IPS-18c (cell line): ENCODE results near the gene CCER1.

ENCODE experiments used
- H3K4me3 ChIP-seq: 2 replicates; pipeline ENCODE4 v1.7.0; 2013; ENCODE audit warnings: low read depth, mild to moderate bottlenecking, low read length, moderate library complexity; ENCODE audit not compliant: insufficient read depth
- H3K9me3 ChIP-seq: one replicate; pipeline ENCODE4 v1.6.1; 2013; ENCODE audit warnings: mild to moderate bottlenecking, low read length, moderate library complexity; ENCODE audit not compliant: control insufficient read depth, insufficient read depth

Gene CCER1

GRCh38 chr12:90943255-90943654, 11.7 kb downstream of the CCER1 start:
- H3K4me3 ChIP-seq = no peak overlapping the region

DNA sequence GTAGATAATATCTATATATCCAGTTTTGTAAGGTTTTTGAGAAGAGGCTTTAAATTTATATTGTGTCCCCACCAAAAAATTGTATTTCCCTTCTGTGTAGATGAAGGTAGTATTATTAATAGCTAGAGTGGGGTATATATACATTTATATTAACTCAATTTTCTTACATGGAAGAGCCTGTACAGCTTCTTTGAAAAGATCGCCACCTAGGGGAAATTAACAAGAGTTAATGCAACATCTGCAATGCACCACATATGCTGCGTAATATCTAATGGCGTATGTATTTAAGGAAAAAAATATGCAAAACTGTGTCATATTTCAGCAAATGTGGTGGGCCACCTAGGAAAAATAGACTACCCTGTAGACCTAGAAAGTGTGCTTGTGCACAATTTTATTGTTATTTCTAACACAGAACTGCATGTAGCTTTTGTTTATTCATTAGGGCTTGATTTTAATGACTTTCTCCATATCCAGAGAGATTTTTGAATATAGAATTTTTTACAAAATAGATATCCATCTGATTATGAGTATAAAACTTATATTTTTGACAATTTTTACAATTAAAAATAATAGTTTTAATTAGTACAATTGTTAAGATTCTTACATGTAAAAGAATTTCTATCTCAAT, 14.0 kb downstream of the CCER1 start:
- Histone ChIP-seq H3K4me3 (no peak overlapping the region), H3K9me3 (no peaks in the 10 kb centered on the region)

More at GRCh38 chr12:90943255-90943654, 11.7 kb downstream of the CCER1 start:
- H3K9me3 ChIP-seq = no peaks in the 10 kb centered on the region

DNA sequence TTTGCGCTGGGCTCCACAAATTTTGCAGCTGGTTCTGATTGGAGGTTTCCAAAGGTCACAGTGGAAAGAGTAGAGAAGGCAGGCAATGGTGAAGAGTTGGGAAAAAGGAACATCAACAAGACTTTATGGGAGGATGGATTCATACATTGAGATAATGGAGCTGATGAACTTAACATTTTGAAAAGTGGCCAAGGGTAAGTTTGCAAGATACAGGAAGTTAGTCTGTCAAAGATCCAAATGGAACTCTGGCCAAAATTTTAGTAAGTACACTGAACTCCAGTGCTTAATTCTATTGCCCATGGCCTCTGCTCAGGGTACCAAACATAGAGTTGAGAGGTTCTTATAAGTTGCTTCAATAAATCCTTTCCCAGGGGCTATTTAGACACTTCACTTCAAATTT, 15.6 kb downstream of the CCER1 start:
- Histone ChIP-seq H3K4me3 (no peak overlapping the region), H3K9me3 (no peaks in the 10 kb centered on the region)

GRCh38 chr12:90938451-90938850, 16.5 kb downstream of the CCER1 start:
- no peaks in the 10 kb centered on the region for H3K9me3 ChIP-seq
- H3K4me3 ChIP-seq = no peak overlapping the region

GRCh38 chr12:90937651-90938050, 17.3 kb downstream of the CCER1 start:
- Histone ChIP-seq H3K9me3 (no peaks in the 10 kb centered on the region), H3K4me3 (no peak overlapping the region)

DNA sequence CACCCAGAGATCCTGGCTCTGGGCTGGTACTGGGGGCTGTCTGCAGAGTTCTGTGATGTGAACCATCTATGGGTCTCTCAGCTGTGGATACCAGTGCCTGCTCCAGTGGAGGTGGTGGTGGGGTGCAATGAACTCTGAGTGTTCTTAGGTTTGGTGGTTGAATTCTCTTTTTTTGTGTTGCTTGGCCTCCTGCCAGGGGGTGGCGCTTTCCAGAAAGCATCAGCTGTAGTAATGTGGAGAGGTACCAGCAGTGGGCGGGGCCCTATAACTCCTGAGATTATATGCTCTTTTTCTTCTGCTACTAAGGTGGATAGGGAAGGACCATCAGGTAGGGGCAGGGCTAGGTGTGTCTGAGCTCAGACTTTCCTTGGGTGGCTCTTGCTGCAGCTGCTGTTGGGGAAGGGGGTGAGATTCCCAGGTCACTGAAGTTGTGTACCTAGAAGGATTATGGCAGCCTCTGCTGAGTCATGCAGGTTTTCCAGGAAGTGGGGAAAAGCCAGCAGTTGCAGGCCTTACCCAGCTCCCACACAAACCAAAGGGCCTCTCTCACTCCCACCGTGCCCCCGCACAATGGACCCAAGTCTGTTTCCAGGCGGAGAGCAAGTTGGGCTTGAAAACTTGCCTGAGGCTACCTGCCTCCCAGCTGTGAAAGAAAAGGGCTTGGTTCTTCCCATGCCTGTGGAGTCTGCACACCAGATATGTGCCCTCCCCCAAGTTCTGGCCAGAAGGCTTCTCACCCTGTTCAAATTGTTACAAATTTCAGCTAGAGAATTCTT, 18.6 kb downstream of the CCER1 start:
- no peak overlapping the region for H3K4me3 ChIP-seq
- H3K9me3 ChIP-seq = no peaks in the 10 kb centered on the region

- no peak overlapping the region for H3K4me3 ChIP-seq
- H3K9me3 ChIP-seq = no peaks in the 10 kb centered on the region
Observed at GRCh38 chr12:90925562-90925961, 29.4 kb downstream of the CCER1 start.

DNA sequence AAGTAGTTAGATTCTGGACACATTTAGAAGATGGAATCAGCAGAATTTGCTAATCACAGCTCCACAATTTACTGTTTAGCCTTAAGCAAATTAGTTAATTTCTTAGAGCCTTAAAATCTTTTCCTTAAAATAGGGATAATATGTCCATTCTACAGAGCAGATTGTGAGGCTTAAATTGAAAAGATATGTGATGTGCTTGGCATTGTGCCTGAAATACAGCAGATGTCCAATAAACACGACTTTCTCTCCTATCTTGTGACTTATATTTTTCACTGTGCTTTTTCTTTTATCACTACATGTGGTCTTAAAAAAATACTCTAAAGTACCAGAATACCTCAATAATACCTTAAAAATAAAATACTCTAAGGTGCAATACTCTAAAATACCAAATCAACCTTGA, 30.6 kb downstream of the CCER1 start:
- no peaks in the 10 kb centered on the region for H3K9me3 ChIP-seq
- H3K4me3 ChIP-seq = no peak overlapping the region

DNA sequence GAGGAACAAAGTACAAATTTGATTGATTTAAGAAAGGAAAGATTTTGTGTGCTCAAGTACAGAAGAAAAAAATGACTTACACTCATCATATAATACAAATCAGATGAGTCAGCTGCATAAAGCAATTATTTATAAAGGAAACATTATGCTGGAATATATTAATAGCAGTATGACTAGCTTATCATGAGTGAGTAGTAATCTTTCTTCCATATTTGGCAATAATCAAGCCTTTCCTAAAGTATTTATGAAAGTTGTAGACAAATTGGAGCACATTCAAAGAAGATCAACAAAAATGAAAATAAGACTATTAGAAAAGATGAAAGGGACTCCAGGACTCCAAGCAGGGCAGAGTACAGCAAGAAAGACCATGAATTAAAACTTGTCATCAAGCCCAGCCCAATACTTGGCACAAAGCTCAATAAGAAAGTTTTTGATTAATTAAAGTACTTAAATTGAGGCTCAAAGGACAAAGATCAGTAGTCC, 32.8 kb downstream of the CCER1 start:
- no peak overlapping the region for H3K4me3 ChIP-seq
- no peaks in the 10 kb centered on the region for H3K9me3 ChIP-seq

DNA sequence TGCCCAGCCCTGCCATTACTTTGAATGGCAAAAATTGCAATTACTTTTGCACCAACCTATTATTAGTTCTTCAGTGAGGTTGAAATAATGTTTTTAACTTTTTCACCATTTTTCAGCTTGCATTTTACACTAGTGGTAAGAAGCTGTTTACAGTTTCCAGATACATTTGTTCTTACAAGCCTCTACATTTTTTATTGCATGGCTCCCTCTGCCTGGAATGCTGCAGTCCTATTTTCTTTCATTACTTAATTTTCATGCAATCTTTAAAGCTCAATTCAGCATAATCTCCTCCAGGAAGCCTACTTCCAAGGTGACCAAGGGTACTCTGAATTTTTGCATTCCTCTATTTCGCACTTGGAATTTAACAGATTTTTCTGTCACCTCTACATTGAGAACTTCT, 33.4 kb downstream of the CCER1 start:
- Histone ChIP-seq H3K4me3 (no peak overlapping the region), H3K9me3 (no peaks in the 10 kb centered on the region)

DNA sequence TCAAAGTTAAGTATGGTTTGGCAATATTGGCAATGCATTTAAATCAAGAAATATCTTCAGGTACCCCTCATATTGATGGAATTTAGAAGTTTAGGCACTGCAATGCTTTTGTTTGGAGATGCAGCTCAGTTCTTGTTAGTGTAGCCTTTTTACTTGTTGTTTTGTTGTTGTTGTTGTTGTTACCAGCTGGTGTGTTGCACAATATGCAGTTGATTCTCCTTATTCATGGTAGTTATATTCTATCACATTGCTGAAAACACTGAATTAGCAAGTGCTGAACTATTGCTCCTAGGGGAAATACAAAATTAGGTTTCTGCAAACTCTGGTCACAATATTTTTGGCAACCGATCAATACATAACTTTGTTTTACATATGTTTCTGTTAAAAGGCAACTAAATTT, 34.8 kb downstream of the CCER1 start:
- Histone ChIP-seq H3K4me3 (no peak overlapping the region), H3K9me3 (no peaks in the 10 kb centered on the region)

DNA sequence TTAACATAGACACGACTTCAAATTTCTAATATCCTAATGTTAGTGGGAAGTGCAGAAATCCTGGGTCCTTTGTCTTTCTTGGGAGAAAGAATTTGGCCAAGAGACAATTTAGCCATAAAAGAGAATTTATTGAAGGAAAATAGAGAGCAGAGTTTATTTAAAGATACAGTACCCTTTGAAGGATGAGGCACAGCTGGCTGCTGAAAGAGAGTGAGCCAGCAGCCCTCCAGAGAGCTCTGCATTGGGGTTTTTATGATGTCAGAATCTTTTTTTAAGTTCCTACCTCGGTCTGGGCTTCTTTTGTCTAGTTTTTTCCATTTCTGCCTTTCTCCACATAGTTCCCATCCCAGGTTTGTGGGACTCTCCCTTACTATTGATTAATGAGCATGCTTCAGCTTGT, 37.5 kb downstream of the CCER1 start:
- H3K9me3 ChIP-seq = peaks cover 2% of the 10 kb centered on the region
- H3K4me3 ChIP-seq = no peak overlapping the region

DNA sequence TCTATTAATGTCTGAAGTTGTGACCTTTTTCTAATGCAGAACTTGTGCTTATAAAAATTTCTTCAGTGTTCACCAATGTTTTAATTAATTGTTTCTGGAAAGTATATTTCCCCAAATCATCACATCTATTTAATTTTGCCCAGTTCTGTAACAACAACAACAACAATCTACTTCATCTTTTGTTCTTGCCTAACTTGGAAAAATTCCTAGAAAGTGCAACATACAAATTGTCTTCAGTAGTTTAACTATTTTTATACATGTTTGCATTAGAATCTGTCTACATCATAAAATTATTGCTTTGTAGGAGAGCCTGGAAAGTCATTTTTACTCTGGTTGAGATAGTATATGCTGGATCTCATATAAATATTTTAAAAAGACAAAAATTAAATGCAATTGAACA, 38.5 kb downstream of the CCER1 start:
- no peak overlapping the region for H3K4me3 ChIP-seq
- H3K9me3 ChIP-seq = peaks cover 2% of the 10 kb centered on the region

GRCh38 chr12:90915353-90915752, 39.6 kb downstream of the CCER1 start:
- Histone ChIP-seq H3K9me3 (peaks cover 2% of the 10 kb centered on the region), H3K4me3 (no peak overlapping the region)

- H3K9me3 ChIP-seq = peaks cover 4% of the 10 kb centered on the region
- no peak overlapping the region for H3K4me3 ChIP-seq
Observed at GRCh38 chr12:90910958-90911357, 44.0 kb downstream of the CCER1 start.

- H3K9me3 ChIP-seq = peaks cover 4% of the 10 kb centered on the region
Observed at GRCh38 chr12:90909069-90909770, 45.8 kb downstream of the CCER1 start.

DNA sequence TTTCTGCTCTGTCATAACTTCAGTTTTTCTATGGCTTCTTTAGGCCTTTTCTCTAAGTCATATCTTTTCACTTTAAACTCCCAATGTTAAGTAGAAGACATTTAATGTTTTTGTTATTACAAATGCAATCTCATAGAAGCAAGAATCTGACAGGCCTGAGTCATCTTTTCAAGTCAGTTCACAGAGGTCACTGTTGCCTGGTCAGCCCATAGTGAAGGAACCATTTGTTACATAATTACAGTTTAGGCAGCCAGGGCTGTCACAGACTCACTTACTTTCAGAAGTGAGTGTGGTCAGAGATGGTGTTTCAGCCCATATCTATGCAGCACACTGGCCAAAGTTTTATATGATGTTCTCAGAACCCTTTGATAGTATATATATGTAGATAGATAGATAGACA, 46.5 kb downstream of the CCER1 start:
- H3K9me3 ChIP-seq = peaks cover 2% of the 10 kb centered on the region
- no peak overlapping the region for H3K4me3 ChIP-seq

More at GRCh38 chr12:90909069-90909770, 45.8 kb downstream of the CCER1 start:
- H3K4me3 ChIP-seq = no peak overlapping the region
